ENCODE results near the gene LDLRAD3.

LDLRAD3 gene

DNA sequence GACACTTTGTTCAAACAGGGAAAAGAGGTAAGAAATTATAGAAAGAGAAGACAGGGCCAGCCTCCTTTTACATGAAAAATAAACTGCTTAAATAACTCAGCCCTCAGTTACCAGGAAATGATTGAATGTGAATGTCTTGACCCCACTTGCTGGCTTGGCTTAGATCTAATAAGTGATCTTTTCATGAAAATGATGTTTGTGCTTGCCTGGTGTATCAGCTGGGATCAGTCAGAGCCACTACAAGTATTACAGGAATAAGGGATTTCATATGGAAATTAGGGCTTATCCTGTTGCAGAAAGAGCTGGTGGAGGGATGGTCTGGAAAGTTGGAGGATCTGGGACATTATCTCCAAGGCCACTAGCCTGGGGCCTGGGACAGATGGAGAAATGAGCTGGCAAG lies 293.5 kb downstream of the LDLRAD3 start:
- no peak overlapping the region for H3K27ac ChIP-seq
- no peak for TF ChIP-seq Cebpa-rat (IDR thresholded peaks at IDR 0.05)
- no peak overlapping the region for H3K4me3 ChIP-seq
- H3K4me2 ChIP-seq: no peak overlapping the region
- H3K9me3 ChIP-seq: no peaks in the 10 kb centered on the region
- no peak overlapping the region for H3K9ac ChIP-seq
- 0 out of 2 replicates have a peak, but pooled peaks cover 5% of the 10 kb centered on the region for H3K4me1 ChIP-seq
- H3K36me3 ChIP-seq: peaks cover 21% of the 10 kb centered on the region
- H4K20me1 ChIP-seq: no peaks in the 10 kb centered on the region
- H3K27me3 ChIP-seq: no peaks in the 10 kb centered on the region

- H3K36me3 ChIP-seq: peaks cover 18% of the 10 kb centered on the region; the same call in 1 of the 2 replicates
- no peak for TF ChIP-seq Cebpa-rat (IDR thresholded peaks at IDR 0.05)
- no peaks in the 10 kb centered on the region for H3K27me3 ChIP-seq
- H3K9ac ChIP-seq: no peak overlapping the region
- H3K4me2 ChIP-seq: no peak overlapping the region
- no peak overlapping the region for H3K4me3 ChIP-seq
- H3K27ac ChIP-seq: no peak overlapping the region
- H3K9me3 ChIP-seq: no peaks in the 10 kb centered on the region
- H4K20me1 ChIP-seq: no peaks in the 10 kb centered on the region
- H3K4me1 ChIP-seq: 0 out of 2 replicates have a peak, but pooled peaks cover 5% of the 10 kb centered on the region
Observed at GRCh38 chr11:36238036-36238631, 294.3 kb downstream of the LDLRAD3 start.

GRCh38 chr11:36238881-36239280 lies 295.0 kb downstream of the LDLRAD3 start:
- Histone ChIP-seq H3K4me2 (no peak overlapping the region), H3K9ac (no peak overlapping the region), H3K9me3 (no peaks in the 10 kb centered on the region), H3K4me3 (no peak overlapping the region), H3K36me3 (peaks cover 18% of the 10 kb centered on the region; the same call in 1 of the 2 replicates), H3K27ac (no peak overlapping the region), H3K27me3 (no peaks in the 10 kb centered on the region), H3K4me1 (0 out of 2 replicates have a peak, but pooled peaks cover 5% of the 10 kb centered on the region), H4K20me1 (no peaks in the 10 kb centered on the region)
- no peak for TF ChIP-seq Cebpa-rat (IDR thresholded peaks at IDR 0.05)

DNA sequence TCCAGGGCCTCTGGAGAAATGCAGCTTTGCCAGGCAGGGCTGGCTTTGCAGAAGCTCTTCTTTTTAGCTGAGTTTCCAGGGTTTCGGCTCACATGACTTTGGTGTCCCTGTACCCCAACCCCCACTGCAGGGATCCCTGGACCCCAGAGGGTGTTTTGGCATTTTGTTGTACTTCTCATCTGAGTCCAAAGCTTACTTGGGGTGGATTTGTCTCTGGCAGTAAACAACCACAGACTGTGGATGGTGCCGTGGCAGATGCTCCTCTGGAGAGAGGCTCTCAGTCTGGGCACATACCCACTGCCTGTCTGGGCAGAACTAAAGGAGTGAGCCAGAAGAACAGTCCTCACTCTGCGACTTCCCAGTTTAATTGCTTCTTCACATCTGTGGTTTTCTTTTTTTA lies 295.8 kb downstream of the LDLRAD3 start:
- H3K4me3 ChIP-seq: no peak overlapping the region
- H3K9me3 ChIP-seq: no peaks in the 10 kb centered on the region
- no peaks in the 10 kb centered on the region for H4K20me1 ChIP-seq
- H3K36me3 ChIP-seq: peaks cover 13% of the 10 kb centered on the region; the same call in 1 of the 2 replicates
- H3K27ac ChIP-seq: no peak overlapping the region
- 0 out of 2 replicates have a peak, but pooled peaks cover 5% of the 10 kb centered on the region for H3K4me1 ChIP-seq
- no peak for TF ChIP-seq Cebpa-rat (IDR thresholded peaks at IDR 0.05)
- H3K9ac ChIP-seq: no peak overlapping the region
- no peaks in the 10 kb centered on the region for H3K27me3 ChIP-seq
- no peak overlapping the region for H3K4me2 ChIP-seq

GRCh38 chr11:36240173-36240572 lies 296.3 kb downstream of the LDLRAD3 start:
- Histone ChIP-seq H3K4me2 (no peak overlapping the region), H3K9me3 (no peaks in the 10 kb centered on the region), H4K20me1 (no peaks in the 10 kb centered on the region), H3K27me3 (no peaks in the 10 kb centered on the region), H3K4me1 (0 out of 2 replicates have a peak, but pooled peaks cover 5% of the 10 kb centered on the region), H3K27ac (no peak overlapping the region), H3K4me3 (no peak overlapping the region), H3K9ac (no peak overlapping the region), H3K36me3 (peaks cover 11% of the 10 kb centered on the region; the same call in 1 of the 2 replicates)
- TF ChIP-seq Cebpa-rat (IDR thresholded peaks at IDR 0.05): no peak

DNA sequence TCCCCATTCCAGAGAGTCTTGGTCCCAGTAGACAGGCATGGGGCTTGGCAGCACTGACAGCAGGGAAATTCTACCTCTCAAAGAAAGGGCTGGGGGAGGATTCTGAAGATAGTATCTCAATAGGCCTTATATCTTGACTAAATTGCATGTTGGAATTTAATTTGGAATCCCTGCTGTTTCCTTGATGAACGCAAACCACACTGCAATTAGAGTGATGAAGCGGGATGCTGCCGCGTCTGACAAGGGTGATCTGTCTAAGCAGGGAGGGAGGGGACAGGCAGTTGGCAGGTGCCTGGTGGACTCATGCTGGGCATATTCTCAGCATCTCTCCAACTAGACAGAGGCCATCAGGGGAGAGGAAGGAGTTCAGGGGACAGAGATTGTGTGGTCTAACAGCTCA lies 296.9 kb downstream of the LDLRAD3 start:
- H3K4me2 ChIP-seq: no peak overlapping the region
- H3K27me3 ChIP-seq: no peaks in the 10 kb centered on the region
- no peak for TF ChIP-seq Cebpa-rat (IDR thresholded peaks at IDR 0.05)
- no peak overlapping the region for H3K9ac ChIP-seq
- H3K9me3 ChIP-seq: no peaks in the 10 kb centered on the region
- H3K36me3 ChIP-seq: peaks cover 8% of the 10 kb centered on the region; the same call in 1 of the 2 replicates
- H4K20me1 ChIP-seq: no peaks in the 10 kb centered on the region
- H3K4me3 ChIP-seq: no peak overlapping the region
- no peak overlapping the region for H3K27ac ChIP-seq
- H3K4me1 ChIP-seq: 0 out of 2 replicates have a peak, but pooled peaks cover 5% of the 10 kb centered on the region

GRCh38 chr11:36241497-36241896 lies 297.6 kb downstream of the LDLRAD3 start:
- H3K9ac ChIP-seq: no peak overlapping the region
- no peak overlapping the region for H3K4me2 ChIP-seq
- H3K9me3 ChIP-seq: no peaks in the 10 kb centered on the region
- no peaks in the 10 kb centered on the region for H4K20me1 ChIP-seq
- no peaks in the 10 kb centered on the region for H3K27me3 ChIP-seq
- no peak for TF ChIP-seq Cebpa-rat (IDR thresholded peaks at IDR 0.05)
- H3K4me3 ChIP-seq: no peak overlapping the region
- H3K4me1 ChIP-seq: 0 out of 2 replicates have a peak, but pooled peaks cover 5% of the 10 kb centered on the region
- no peak overlapping the region for H3K27ac ChIP-seq
- peaks cover 8% of the 10 kb centered on the region; the same call in 1 of the 2 replicates for H3K36me3 ChIP-seq

DNA sequence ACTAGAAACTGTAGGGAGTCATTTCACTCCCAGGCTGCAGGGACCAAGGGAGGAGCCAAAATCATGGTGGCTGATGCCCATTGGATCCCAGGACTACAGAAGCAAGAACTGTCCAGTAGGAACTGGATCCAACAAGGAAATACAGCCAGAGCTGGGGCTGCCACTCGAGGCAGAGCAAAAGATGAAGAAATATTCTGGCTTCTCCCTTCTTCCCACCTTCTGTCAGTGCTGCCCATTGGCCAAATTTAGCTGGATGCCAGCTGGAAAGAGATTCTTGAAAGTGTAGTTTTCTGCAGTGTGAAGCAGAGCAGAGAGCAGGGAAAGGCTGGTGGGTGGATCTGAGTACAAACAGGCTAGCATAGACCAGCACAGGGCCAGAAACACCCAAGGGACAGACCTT lies 299.8 kb downstream of the LDLRAD3 start:
- no peaks in the 10 kb centered on the region for H3K27me3 ChIP-seq
- H3K36me3 ChIP-seq: no peaks in the 10 kb centered on the region
- H3K4me3 ChIP-seq: no peak overlapping the region
- no peak overlapping the region for H3K9ac ChIP-seq
- H4K20me1 ChIP-seq: no peaks in the 10 kb centered on the region
- H3K9me3 ChIP-seq: no peaks in the 10 kb centered on the region
- TF ChIP-seq Cebpa-rat (IDR thresholded peaks at IDR 0.05): no peak
- 0 out of 2 replicates have a peak, but pooled peaks cover 6% of the 10 kb centered on the region for H3K4me1 ChIP-seq
- H3K27ac ChIP-seq: no peak overlapping the region
- no peak overlapping the region for H3K4me2 ChIP-seq

DNA sequence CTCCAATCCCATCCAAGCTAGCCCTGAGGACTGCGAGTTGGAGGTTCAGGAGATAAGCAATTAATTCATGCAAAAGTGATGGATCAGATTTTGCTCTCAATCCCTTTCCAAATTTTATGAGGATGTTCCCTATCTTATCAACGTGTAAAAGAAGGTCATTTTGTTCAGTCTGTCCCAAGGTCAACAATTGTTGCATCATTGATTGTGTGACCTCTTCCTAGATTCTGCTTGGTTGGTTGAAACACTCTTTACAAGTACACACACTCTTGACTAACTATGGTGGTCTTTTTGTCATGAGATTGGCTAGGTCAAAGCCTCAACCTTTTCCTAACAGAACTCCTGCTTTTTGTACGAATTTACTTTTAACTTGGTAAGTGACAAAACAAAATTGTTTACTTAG lies 303.6 kb downstream of the LDLRAD3 start:
- Histone ChIP-seq H3K36me3 (0 out of 2 replicates have a peak, but pooled peaks cover 5% of the 10 kb centered on the region), H3K9ac (no peak overlapping the region), H3K27ac (no peak overlapping the region), H3K4me2 (no peak overlapping the region), H3K4me3 (no peak overlapping the region), H3K4me1 (0 out of 2 replicates have a peak, but pooled peaks cover 7% of the 10 kb centered on the region), H3K9me3 (peaks cover 16% of the 10 kb centered on the region), H3K27me3 (no peaks in the 10 kb centered on the region), H4K20me1 (no peaks in the 10 kb centered on the region)
- no peak for TF ChIP-seq Cebpa-rat (IDR thresholded peaks at IDR 0.05)

GRCh38 chr11:36248436-36248835 lies 304.6 kb downstream of the LDLRAD3 start:
- Histone ChIP-seq H3K27me3 (no peaks in the 10 kb centered on the region), H3K27ac (no peak overlapping the region)

More at GRCh38 chr11:36248436-36248835, 304.6 kb downstream of the LDLRAD3 start:
- Histone ChIP-seq H3K9me3 (peaks cover 16% of the 10 kb centered on the region), H3K36me3 (0 out of 2 replicates have a peak, but pooled peaks cover 5% of the 10 kb centered on the region), H3K4me3 (no peak overlapping the region), H4K20me1 (no peaks in the 10 kb centered on the region), H3K9ac (no peak overlapping the region), H3K4me1 (0 out of 2 replicates have a peak, but pooled peaks cover 7% of the 10 kb centered on the region), H3K4me2 (no peak overlapping the region)
- TF ChIP-seq Cebpa-rat (IDR thresholded peaks at IDR 0.05): 0 out of 2 replicates have a peak, but pooled peaks have one; percentile 9

Data from BLaER1 (cell line).